Memory B cell (primary cell): ENCODE measurements around the gene TMED10.

ENCODE experiments used
- ATAC-seq: fragments of 150-1000 bp; cut with Tn5 transposase; 2 replicates; pipeline ENCODE4 v1.10.0; 2021; ENCODE audit warnings: low read depth, mild to moderate bottlenecking, moderate library complexity
- DNase-seq, 2 donors: peaks; one replicate each; pipeline ENCODE4 v3.0.0; 2022; ENCODE audit warnings: low spot score in 2 of 2
- H3K27ac Mint-ChIP-seq: one replicate; pipeline ENCODE4 v1.8.0; 2022; ENCODE audit warnings: mild to moderate bottlenecking, moderate library complexity, mixed read lengths
- H3K27me3 Mint-ChIP-seq: one replicate; pipeline ENCODE4 v1.8.0; 2022; ENCODE audit warnings: mixed read lengths
- H3K36me3 Mint-ChIP-seq: one replicate; pipeline ENCODE4 v1.8.0; 2022; ENCODE audit warnings: mild to moderate bottlenecking, mixed read lengths
- H3K4me1 Mint-ChIP-seq: one replicate; pipeline ENCODE4 v1.8.0; 2022; ENCODE audit warnings: mixed read lengths
- H3K4me3 Mint-ChIP-seq: one replicate; pipeline ENCODE4 v1.8.0; 2022; ENCODE audit warnings: mild to moderate bottlenecking, moderate library complexity, mixed read lengths
- H3K9me3 Mint-ChIP-seq: one replicate; pipeline ENCODE4 v1.8.0; 2022; ENCODE audit warnings: mixed read lengths

The TMED10 gene

GRCh38 chr14:75121552-75121951, 54.9 kb downstream of the TMED10 start:
- DNase-seq (no peak), ATAC-seq (no peak)
- Mint-ChIP-seq H3K9me3 (no peaks in the 10 kb centered on the region), H3K4me1 (peaks cover 21% of the 10 kb centered on the region), H3K4me3 (no peak overlapping the region), H3K27ac (no peak overlapping the region), H3K27me3 (no peaks in the 10 kb centered on the region), H3K36me3 (peaks cover 11% of the 10 kb centered on the region)

- ATAC-seq = no peak
- peaks cover 11% of the 10 kb centered on the region for H3K36me3 Mint-ChIP-seq
- no peak overlapping the region for H3K27ac Mint-ChIP-seq
- H3K27me3 Mint-ChIP-seq = no peaks in the 10 kb centered on the region
- H3K4me3 Mint-ChIP-seq = no peak overlapping the region
- H3K9me3 Mint-ChIP-seq = no peaks in the 10 kb centered on the region
- DNase-seq = no peak
- H3K4me1 Mint-ChIP-seq = peaks cover 14% of the 10 kb centered on the region
Observed at GRCh38 chr14:75120541-75121291, 55.7 kb downstream of the TMED10 start.

- ATAC-seq (no peak), DNase-seq (no peak)
- H3K4me1 Mint-ChIP-seq = peaks cover 3% of the 10 kb centered on the region
- H3K9me3 Mint-ChIP-seq = no peaks in the 10 kb centered on the region
- no peak overlapping the region for H3K4me3 Mint-ChIP-seq
- no peak overlapping the region for H3K27ac Mint-ChIP-seq
- H3K27me3 Mint-ChIP-seq = no peaks in the 10 kb centered on the region
- H3K36me3 Mint-ChIP-seq = peaks cover 15% of the 10 kb centered on the region
Observed at GRCh38 chr14:75119056-75119455, 57.4 kb downstream of the TMED10 start.

GRCh38 chr14:75113932-75114539, 62.4 kb downstream of the TMED10 start:
- no peaks in the 10 kb centered on the region for H3K27me3 Mint-ChIP-seq
- H3K36me3 Mint-ChIP-seq = peaks cover 31% of the 10 kb centered on the region
- no peak for ATAC-seq
- H3K4me3 Mint-ChIP-seq = no peak overlapping the region
- no peak overlapping the region for H3K27ac Mint-ChIP-seq
- H3K9me3 Mint-ChIP-seq = no peaks in the 10 kb centered on the region
- no peak for DNase-seq
- no peaks in the 10 kb centered on the region for H3K4me1 Mint-ChIP-seq

GRCh38 chr14:75109877-75110276, 66.5 kb downstream of the TMED10 start:
- no peak overlapping the region for H3K4me3 Mint-ChIP-seq
- no peak for DNase-seq
- no peaks in the 10 kb centered on the region for H3K4me1 Mint-ChIP-seq
- ATAC-seq = no peak
- H3K36me3 Mint-ChIP-seq = peaks cover 46% of the 10 kb centered on the region
- no peak overlapping the region for H3K27ac Mint-ChIP-seq
- no peaks in the 10 kb centered on the region for H3K9me3 Mint-ChIP-seq
- H3K27me3 Mint-ChIP-seq = no peaks in the 10 kb centered on the region

- Mint-ChIP-seq H3K36me3 (peaks cover 49% of the 10 kb centered on the region), H3K9me3 (no peaks in the 10 kb centered on the region), H3K4me3 (no peak overlapping the region), H3K27ac (peak overlapping the region; percentile 45), H3K4me1 (no peaks in the 10 kb centered on the region), H3K27me3 (no peaks in the 10 kb centered on the region)
- DNase-seq (no peak), ATAC-seq (no peak)
Observed at GRCh38 chr14:75107186-75107585, 69.2 kb downstream of the TMED10 start.

GRCh38 chr14:75101491-75101890, 74.9 kb downstream of the TMED10 start:
- H3K36me3 Mint-ChIP-seq = peaks cover 48% of the 10 kb centered on the region
- DNase-seq = no peak
- ATAC-seq = no peak
- H3K9me3 Mint-ChIP-seq = no peaks in the 10 kb centered on the region
- H3K4me1 Mint-ChIP-seq = no peaks in the 10 kb centered on the region
- H3K27me3 Mint-ChIP-seq = no peaks in the 10 kb centered on the region
- H3K4me3 Mint-ChIP-seq = no peak overlapping the region
- H3K27ac Mint-ChIP-seq = no peak overlapping the region

GRCh38 chr14:75098682-75099081, 77.7 kb downstream of the TMED10 start:
- no peak overlapping the region for H3K27ac Mint-ChIP-seq
- H3K27me3 Mint-ChIP-seq = no peaks in the 10 kb centered on the region
- peaks cover 41% of the 10 kb centered on the region for H3K36me3 Mint-ChIP-seq
- H3K4me3 Mint-ChIP-seq = no peak overlapping the region
- DNase-seq = no peak
- ATAC-seq = no peak
- H3K9me3 Mint-ChIP-seq = no peaks in the 10 kb centered on the region
- no peaks in the 10 kb centered on the region for H3K4me1 Mint-ChIP-seq

- ATAC-seq (no peak), DNase-seq (no peak)
- H3K27ac Mint-ChIP-seq = no peak overlapping the region
- no peaks in the 10 kb centered on the region for H3K27me3 Mint-ChIP-seq
- no peaks in the 10 kb centered on the region for H3K4me1 Mint-ChIP-seq
- peaks cover 39% of the 10 kb centered on the region for H3K36me3 Mint-ChIP-seq
- no peaks in the 10 kb centered on the region for H3K9me3 Mint-ChIP-seq
- H3K4me3 Mint-ChIP-seq = no peak overlapping the region
Observed at GRCh38 chr14:75098212-75098611, 78.2 kb downstream of the TMED10 start.

GRCh38 chr14:75096959-75097358, 79.5 kb downstream of the TMED10 start:
- H3K4me3 Mint-ChIP-seq = no peak overlapping the region
- no peaks in the 10 kb centered on the region for H3K27me3 Mint-ChIP-seq
- H3K4me1 Mint-ChIP-seq = no peaks in the 10 kb centered on the region
- ATAC-seq = no peak
- peaks cover 35% of the 10 kb centered on the region for H3K36me3 Mint-ChIP-seq
- no peak for DNase-seq
- no peaks in the 10 kb centered on the region for H3K9me3 Mint-ChIP-seq
- no peak overlapping the region for H3K27ac Mint-ChIP-seq

GRCh38 chr14:75095690-75096089, 80.7 kb downstream of the TMED10 start:
- Mint-ChIP-seq H3K27me3 (no peaks in the 10 kb centered on the region), H3K27ac (no peak overlapping the region), H3K9me3 (no peaks in the 10 kb centered on the region), H3K36me3 (peaks cover 35% of the 10 kb centered on the region), H3K4me3 (no peak overlapping the region), H3K4me1 (no peaks in the 10 kb centered on the region)
- DNase-seq (no peak), ATAC-seq (peak; percentile 64)

GRCh38 chr14:75094896-75095295, 81.5 kb downstream of the TMED10 start:
- Mint-ChIP-seq H3K27ac (no peak overlapping the region), H3K9me3 (no peaks in the 10 kb centered on the region), H3K27me3 (no peaks in the 10 kb centered on the region), H3K36me3 (peaks cover 38% of the 10 kb centered on the region), H3K4me3 (no peak overlapping the region), H3K4me1 (no peaks in the 10 kb centered on the region)
- no peak for ATAC-seq
- DNase-seq = no peak

- DNase-seq (no peak), ATAC-seq (no peak)
- H3K27me3 Mint-ChIP-seq = no peaks in the 10 kb centered on the region
- no peak overlapping the region for H3K27ac Mint-ChIP-seq
- H3K4me1 Mint-ChIP-seq = no peaks in the 10 kb centered on the region
- peaks cover 20% of the 10 kb centered on the region for H3K36me3 Mint-ChIP-seq
- no peaks in the 10 kb centered on the region for H3K9me3 Mint-ChIP-seq
- no peak overlapping the region for H3K4me3 Mint-ChIP-seq
Observed at GRCh38 chr14:75092698-75093097, 83.7 kb downstream of the TMED10 start.

- DNase-seq = no peak
- no peak overlapping the region for H3K27ac Mint-ChIP-seq
- H3K36me3 Mint-ChIP-seq = peaks cover 19% of the 10 kb centered on the region
Observed at GRCh38 chr14:75091251-75091650, 85.2 kb downstream of the TMED10 start.

GRCh38 chr14:75090353-75090752, 86.1 kb downstream of the TMED10 start:
- Mint-ChIP-seq H3K27me3 (no peaks in the 10 kb centered on the region), H3K27ac (no peak overlapping the region), H3K4me3 (no peak overlapping the region), H3K36me3 (peaks cover 19% of the 10 kb centered on the region), H3K4me1 (no peaks in the 10 kb centered on the region), H3K9me3 (no peaks in the 10 kb centered on the region)
- ATAC-seq (no peak), DNase-seq (no peak)

More at GRCh38 chr14:75091251-75091650, 85.2 kb downstream of the TMED10 start:
- Mint-ChIP-seq H3K4me1 (no peaks in the 10 kb centered on the region), H3K27me3 (no peaks in the 10 kb centered on the region), H3K9me3 (no peaks in the 10 kb centered on the region), H3K4me3 (no peak overlapping the region)
- ATAC-seq = no peak
